HG03066 (cell line): ENCODE data around the gene STEAP1B.
"Not testable (repeated sequence)": the region's sequence is repeated elsewhere in the genome, so short reads cannot be mapped to it uniquely, and the experiment has no call there.

ENCODE experiments used
- ATAC-seq: cut with Tn5 transposase; IDR thresholded peaks from one replicate; pipeline ENCODE4 v1.9.1; 2021; ENCODE audit warnings: low read depth; ENCODE audit not compliant: unreplicated experiment

STEAP1B gene

DNA sequence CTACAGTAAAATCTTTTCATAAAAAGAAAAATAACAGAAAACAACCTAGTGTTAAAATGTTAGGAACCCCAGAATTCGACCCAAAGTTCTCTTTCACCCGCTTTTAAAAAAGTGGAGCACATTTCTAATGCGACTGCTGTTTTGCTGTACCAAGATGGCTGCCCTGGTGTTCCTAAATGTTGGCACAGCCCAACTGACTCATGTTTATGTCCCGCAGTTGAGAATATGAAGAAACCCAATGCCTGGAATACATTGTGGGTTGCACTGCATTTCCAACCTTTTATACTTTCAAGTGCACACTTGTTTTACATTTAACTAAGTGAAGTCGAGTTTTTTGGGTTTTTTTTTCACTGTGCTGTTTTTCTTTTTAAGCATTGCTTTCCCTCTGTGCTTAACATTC, 944 bp downstream of the STEAP1B start:
- no peak for ATAC-seq

DNA sequence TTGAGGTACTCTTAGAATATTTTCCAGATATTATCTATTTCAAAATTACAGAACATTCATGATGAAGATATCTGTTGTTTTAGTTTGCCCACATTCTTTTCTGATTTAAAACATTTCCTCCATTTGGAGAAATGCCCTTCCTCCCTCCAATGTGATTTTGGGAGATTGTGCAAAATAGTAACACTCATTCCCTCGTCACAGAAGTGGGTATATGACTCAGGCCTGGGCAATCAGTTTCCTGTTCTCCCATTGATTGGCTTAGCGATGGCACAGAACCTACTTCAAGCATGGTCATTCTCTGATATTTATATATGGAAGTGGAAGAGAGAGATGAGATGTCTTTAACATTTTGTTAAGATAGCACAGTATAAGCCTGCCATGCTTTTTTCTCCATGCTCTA, 3.1 kb downstream of the STEAP1B start:
- ATAC-seq, result not testable (repeated sequence)

DNA sequence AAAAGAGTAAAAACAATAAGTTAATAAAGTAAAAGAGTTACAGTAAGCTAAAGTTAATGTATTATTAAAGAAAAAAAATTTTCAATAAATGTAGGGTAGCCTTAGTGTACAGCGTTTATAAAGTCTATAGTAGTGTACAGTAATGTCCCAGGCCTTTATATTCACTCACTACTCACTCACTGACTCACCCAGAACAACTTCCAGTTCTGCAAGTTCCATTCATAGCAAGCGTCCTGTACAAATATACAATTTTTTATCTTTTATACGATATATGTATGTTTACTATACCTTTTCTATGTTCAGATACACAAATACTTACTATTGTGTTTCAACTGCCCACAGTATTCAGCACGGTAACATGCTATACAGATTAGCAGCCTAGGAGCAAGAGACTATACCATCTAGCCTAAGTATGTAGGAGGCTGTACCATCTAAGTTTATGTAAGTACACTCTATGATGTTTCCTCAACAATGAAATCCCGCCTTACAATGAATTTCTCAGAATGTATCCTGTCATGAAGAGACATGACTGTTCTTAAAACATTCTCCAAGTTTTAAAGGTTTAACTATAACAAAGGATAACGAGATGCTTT, 3.6 kb downstream of the STEAP1B start:
- ATAC-seq, result not testable (repeated sequence)

DNA sequence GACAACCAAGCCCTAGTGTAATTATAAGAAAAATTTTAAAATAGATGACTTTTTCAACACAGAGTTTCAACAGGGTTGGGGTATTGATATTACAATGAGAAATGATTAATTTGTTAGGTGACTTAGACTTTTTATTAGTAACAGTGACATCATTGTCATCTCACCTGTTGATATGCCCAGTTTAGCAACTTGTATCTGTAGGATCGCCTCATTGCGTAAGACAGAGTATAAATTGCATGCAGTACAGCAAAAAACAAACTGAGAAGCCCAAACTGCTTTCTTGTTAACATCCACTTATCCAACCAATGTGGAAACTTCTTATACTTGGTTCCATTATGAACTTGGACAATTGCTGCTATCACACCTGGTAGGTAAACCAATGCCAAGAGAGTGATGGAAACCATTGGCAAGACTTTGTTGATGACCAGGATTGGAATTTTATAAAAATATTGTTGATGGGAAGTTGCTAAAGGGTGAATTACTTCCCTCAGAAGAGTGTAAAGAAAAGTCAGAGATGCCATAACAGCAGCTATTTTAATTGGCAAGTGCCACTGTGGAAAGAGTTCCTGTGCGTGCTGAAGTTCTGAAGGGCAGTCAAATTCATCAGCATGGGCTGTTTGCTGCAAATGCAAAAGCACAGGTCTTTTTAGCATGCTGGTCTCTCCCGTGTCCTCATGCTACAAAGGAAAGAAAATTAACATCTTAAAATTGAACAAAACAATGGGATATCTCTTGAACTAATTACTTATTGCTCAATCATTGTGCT, 6.6 kb downstream of the STEAP1B start:
- not testable (repeated sequence) for ATAC-seq

DNA sequence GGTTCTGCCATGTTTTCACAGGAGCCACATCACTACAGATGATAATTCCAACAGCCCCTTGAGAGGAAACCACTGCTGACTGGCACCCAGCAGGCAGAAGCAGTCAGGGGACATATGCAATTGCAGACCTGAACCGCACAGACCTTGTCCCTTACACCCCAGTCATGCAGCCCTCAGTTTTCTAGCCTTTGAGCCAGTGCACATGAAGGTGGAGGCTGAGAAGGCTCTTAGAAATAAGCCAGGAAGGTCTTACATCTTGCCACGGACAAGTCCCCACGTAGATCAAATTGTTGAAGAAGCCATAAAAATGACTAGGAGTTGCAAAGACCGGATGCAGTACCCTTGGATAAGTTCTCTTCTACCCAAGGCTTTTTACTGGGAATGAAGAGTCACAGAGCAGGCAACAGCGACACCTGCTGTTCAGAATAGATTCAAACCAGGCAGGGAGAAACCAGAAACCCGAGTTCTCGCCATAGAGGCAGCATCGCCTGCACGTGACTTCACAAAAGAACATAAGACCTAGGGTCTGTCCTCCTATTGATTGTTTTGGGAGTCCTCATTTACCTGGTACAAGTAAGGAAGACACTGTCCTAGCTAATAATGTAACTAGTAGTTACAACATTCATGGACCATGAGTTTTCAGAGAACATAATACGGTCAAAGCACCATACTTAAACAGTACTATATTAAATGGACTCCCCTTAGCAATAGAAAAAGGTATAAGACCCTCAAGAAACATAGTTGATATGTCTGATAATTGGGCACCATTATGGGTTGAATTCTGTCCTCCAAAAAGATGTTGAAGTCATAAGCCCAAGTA, 11.1 kb downstream of the STEAP1B start:
- ATAC-seq, result peak; percentile 54

DNA sequence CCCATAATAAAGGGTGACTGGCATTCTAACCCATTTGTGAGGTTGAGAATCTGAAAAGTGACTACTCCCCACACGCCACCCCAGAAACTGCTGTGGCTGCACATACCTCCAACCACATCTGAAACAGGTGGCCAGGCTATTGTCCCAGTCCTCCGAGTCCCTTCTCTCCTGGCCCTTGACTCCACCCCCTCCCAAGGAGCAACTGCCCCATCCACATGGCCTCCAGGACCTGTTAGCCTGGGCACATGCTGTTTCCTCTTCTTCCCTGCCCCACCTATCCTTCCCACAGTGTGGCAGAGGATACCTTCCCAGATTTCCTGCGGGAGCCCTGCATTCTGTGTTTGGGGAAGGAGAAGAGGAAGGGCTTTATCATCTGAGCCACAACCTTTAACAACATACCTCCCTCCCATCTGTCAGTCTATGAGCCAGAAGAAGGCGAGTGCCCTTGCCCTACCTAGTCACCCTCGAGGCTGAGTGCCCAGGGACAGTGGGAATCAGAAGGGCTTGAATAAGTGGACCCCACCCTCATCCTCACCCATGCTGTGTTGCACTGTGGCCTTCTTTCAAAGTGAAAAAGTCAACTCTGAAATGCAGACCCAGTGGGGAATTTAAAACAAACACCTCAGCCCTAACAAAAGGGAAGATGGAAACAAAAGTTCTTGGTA, 11.9 kb downstream of the STEAP1B start:
- ATAC-seq, result no peak

DNA sequence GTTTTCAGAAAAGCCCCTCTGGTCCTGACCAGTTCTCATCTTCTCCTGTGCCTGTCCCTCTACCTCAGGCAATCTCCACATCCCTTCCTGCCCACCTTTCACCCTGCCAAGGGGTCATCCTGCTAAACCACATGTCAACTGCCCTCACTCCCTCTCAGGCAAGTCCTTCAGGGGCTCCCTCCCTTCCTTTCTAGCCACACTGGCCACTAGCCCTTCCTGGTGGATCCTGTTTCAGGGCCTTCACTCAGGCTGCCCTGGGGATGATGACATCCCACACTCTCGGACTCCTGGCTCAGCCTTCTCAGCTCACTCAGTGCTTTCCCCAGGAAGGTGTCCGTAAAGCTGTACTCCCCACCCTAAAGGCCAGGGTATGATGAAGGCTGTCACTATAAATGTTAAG, 13.4 kb downstream of the STEAP1B start:
- no peak for ATAC-seq

DNA sequence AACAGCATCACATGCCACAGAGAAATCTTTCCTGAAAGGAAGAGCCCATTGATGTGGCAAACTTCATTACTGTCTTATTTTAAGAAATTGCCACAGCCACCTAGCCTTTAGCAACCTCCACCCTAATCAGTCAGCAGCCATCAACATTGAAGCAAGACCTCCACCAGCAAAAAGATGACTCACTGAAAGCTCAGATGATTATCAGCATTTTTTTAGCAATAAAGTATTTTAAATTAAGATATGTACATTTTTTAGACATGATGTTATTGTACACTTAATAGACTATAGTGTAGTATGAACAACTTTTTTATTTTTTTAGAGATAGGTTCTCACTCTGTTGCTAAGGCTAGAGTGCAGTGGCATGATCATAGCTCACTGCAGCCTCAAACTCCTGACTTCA, 14.8 kb downstream of the STEAP1B start:
- no peak for ATAC-seq

DNA sequence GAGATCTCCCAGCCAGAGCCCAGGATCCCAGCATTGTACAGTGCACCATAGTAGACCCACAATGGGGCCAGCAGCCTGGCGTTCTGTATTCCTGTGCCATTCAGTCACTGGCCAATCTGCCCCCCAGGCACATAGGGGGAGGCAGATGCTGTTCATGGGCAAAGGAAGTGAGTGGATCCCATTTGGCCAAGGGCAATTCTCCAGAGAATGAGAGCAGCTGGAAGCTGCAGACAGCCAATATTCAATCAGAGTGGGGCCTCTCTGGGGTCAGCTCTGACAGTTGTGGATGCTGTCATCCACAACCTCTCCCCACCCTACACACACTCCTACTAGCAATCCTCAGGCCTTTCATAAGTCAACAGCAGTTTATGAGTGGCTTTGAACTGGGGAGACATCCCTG, 17.5 kb downstream of the STEAP1B start:
- ATAC-seq, result no peak

DNA sequence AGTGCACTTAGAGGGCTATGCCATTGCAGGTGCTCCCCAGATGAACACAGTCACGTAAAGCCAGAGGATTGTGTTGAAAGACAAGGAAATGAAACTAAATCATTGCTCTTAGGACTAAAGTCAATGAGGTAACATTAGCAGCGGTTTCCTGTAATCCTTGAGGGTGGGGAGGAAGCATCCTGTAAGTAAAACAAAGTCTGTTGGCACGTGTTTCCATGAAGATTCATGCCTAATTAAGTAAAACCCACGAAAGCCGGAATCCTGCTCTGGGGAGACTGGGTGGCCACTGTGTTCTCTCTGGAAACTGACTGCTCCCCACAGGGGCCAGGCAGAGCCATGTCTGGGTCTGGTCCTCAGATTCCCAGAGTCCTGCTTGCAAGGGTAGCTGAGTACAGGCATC, 18.3 kb downstream of the STEAP1B start:
- ATAC-seq, result no peak

DNA sequence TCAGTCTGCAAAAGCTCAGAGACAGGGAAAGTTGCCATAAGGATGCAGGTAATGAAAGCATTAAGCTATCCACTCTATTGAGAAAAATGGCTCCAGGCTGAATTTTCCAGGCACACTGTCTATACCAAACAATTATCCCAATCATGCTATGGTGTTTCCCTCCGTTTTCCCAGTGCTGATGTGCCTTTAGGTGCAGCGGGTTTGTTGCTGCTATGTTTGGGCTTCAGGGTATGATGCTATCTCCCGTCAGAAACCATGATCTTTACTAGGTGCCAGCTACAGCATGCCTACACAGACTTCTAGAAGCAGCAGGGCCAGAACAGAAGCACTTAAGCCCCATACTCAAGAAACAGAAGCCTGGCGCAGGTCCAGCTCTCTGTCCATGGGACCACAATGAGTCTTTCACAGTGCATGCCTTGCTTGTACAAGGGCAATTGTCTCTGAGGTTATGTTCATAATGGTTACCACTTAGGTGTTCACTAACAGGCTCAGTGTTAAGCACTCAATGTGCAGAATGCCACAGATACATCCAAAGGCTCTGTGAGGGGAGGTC, 19.4 kb downstream of the STEAP1B start:
- ATAC-seq, result no peak

DNA sequence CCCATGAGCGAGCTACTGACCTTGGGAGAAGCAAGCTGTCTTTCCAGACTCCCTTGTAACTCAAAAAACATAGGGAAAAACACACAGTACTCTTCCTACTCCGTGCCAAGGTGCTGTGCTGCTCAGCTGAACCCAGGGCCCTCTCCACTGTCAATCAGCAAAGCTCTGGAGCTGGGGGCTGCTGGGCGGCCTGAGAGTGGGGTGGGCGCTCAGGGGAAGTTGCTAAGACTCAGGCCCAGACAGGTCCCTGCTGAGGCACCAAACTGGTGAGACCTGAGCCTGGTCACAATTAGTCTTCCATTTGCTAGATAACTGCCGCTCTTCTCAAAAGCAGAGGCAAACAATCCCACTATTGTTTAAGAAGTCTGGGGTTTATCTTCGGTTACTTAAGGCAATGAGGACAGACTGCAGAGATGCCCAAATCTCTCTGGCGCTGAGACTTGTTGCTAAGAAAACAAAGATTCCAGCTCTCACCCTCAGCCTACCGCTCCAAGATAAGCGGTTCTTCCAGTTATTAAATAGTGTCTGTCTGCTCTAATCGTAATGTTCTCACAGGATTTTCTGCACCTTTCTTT, 22.0 kb downstream of the STEAP1B start:
- no peak for ATAC-seq

DNA sequence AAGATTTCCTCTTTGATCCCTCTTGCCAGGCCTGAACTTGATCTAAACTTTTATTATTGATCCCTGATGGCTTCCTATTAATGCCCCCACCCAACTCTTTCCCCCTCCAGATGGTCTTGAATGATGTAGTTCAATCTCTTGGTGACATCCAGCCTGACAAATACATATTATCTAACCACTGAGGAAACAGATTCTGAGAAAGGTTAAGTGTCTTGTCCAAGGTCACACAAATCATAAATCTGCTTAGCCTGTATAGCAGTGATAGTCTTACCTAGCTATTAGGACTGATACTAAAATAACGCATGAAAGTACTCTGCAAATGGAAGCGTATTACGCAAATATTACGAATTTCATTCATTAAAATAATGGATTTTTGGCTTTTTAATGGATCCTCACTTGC, 22.7 kb downstream of the STEAP1B start:
- ATAC-seq, result no peak

DNA sequence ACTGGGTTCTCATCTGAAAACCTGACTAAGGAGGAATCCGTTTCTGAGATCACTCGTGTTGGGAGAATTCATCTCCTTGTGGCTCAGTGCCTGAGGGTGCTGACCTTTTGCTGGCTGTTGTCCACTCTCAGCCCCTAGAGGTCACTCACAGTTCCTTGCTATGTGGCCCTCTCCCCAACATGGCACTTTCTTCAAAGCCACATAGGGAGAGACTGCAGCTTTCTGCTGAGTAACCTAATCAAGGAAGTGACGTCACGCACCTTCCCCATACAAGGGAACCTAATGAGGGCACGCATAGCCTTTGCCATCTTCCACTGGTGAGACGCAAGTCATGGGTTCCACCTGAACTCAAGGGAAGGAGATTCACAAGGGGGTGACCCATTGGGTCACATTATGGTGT, 23.2 kb downstream of the STEAP1B start:
- ATAC-seq, result no peak

DNA sequence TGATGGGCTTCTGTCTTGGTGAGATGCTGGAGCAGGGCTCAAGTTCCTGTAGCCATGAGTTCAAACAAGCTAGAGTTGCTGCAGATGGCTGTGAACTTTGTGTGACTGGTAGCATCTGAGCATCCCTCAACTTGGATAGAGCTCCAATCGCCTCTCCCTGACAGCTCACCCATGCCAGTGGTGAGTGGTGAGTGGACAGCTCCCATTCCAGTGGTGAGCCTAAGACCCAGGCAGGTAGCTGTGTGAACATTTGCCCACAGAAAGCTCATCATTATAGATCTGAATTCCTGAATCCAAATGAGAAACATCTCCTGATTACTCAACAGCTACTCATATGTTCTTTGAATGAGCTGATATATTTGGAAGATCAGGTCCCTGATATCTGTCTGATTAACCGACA, 25.3 kb downstream of the STEAP1B start:
- ATAC-seq, result no peak

DNA sequence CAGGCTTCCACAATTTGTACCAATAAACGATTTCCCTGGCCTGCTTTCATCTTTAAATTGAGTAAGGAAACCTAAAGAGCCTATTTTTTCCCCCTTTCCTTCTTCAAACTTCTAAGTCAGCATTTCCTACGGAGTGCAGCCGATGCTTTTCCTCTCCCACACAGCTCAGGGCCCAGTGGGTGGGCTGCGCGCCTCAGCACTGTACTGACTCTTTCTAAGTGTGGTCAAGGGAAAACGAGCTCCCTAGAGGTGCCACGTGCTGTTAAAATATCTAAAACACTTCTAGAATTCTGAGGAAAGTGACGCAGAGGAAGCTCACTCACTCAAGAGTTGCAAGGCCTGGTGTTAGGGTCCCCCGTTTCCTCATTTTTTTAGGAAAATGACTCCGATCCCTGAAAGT, 29.0 kb downstream of the STEAP1B start:
- ATAC-seq, result no peak

DNA sequence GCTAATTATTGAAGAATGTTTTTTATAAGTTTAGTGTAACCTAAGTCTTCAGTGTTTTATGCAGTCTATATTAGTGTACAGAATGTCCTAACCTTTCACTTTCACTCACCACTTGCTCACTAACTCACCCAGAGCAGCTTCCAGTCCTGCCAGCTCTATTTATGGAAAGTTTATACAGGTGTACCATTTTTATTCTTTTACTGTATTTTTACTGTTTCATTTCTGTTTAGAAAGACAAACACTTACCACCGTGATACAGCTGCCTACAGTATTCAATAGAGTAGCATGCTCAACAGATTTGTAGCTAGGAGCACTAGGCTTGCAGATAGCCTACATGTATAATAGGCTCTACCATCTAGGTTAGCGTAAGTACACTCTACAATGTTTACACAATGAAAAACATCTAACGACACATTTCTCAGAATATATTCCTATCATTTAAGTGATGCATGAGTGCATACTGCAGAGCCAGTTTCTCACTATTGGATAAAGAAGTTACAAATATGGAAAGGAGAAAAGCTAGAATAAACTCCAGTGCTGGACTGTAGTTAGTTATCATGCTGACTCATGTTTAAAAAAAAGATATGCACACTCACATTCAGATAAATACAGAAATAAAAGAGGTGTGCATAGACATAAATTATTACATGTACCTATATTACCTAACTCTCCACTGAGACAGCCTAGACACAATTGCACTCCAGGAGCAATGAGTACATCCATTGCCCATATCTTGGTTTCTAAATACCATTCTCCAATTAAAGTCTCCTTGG, 30.4 kb downstream of the STEAP1B start:
- ATAC-seq, result no peak

DNA sequence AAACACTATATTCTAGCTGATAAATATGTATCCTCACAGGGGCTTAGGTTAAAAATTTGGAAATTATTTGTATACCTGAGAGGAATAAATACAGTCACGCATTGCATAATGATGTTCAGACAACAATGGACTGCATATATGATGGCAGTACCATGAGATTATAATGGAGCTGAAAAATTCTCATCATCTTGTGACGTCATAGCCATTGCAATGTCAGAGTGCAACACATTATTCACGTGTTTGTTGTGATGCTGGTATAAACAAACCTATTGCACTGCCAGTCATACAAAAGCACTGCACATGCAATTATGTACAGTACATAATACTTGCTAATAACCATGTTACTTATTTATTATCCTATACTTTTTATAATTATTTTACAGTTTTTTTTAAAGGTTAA, 31.4 kb downstream of the STEAP1B start:
- no peak for ATAC-seq

DNA sequence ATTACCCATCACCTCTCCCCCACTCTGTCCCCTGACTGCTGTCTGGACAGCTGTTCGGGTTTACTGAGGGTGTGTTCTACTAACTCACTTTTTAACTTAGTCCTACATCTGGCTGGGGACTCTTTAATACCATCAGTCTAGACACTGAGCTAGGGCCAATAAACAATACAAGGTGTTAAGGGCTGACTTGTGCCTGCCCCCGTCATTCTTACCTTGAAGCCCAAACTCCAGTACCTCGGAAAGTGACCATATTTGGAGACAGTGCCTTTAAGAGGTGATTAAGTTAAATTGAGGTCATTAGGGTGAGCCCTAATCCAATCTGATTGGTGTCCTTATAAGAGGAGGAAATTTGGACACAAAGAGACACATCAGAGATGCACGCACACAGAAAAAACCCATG, 35.7 kb downstream of the STEAP1B start:
- no peak for ATAC-seq
